GM12878 (cell line): ENCODE measurements around the gene ZNF888. TPM values are rescaled to one million over a fixed set of nuclear protein-coding genes. Genes with fewer than 3 reads are reported as not detected.

Experiments used
- ATAC-seq: fragments of 200-7000 bp; cut with Tn5 transposase; 3 replicates; pipeline ENCODE4 v1.9.1; 2020; ENCODE audit warnings: mild to moderate bottlenecking, moderate library complexity
- Bru-seq: library from RNA; stranded (reverse); fragments of 400-500 nt; gene quantifications from one replicate; lab custom pipeline; 2021; lab: Mats Ljungman, UMichigan
- BruChase-seq, 2 experiments: library from RNA; stranded (reverse); fragments of 400-500 nt; gene quantifications; one replicate each; lab custom pipeline; 2021; lab: Mats Ljungman, UMichigan
- BruUV-seq: library from RNA; stranded (reverse); fragments of 400-500 nt; replicated peaks from 2 replicates; lab custom pipeline; 2021; lab: Mats Ljungman, UMichigan
- CTCF ChIA-PET: fragments of 300-600 bp; sonication (Branson Sonifier 250); formaldehyde crosslinking; extraction: SDS; loops from one replicate; lab custom pipeline; 2021; ENCODE audit warnings: inconsistent platforms; lab: Yijun Ruan, JAX
- POLR2A ChIA-PET: fragments of 350-600 bp; formaldehyde crosslinking; extraction: SDS; loops from one replicate; lab custom pipeline; 2021; ENCODE audit warnings: inconsistent platforms; lab: Charles Lee
- RAD21 ChIA-PET: fragments of 300-600 bp; sonication (Branson Sonifier 250); formaldehyde crosslinking; loops from one replicate; lab custom pipeline; 2023; ENCODE audit warnings: antibody characterized with exemption; ENCODE audit not compliant: unreplicated experiment; lab: Charles Lee
- SMC1A ChIA-PET: fragments of 300-600 bp; sonication (Branson Sonifier 250); formaldehyde crosslinking; loops from one replicate; lab custom pipeline; 2023; ENCODE audit not compliant: unreplicated experiment, uncharacterized antibody; lab: Charles Lee
- DNase-seq: peaks from one replicate; pipeline ENCODE4 v3.0.0-alpha.2; 2011; ENCODE audit warnings: low read depth, low spot score
- FAIRE-seq: peaks from 3 replicates; lab custom pipeline; 2011; peaks lifted over from hg19 to GRCh38; lab: Jason Lieb, UNC
- H2AFZ ChIP-seq: 2 replicates; pipeline ENCODE4 v1.6.0; 2011; ENCODE audit warnings: low read depth, low read length, control low read depth; ENCODE audit not compliant: control insufficient read depth
- H3K27ac ChIP-seq: 2 replicates; pipeline ENCODE4 v1.5.1; 2011; ENCODE audit warnings: control low read depth; ENCODE audit not compliant: control insufficient read depth, insufficient read depth
- H3K27me3 ChIP-seq, 2 experiments: replicated peaks in 1 of 2; 2 replicates each; pipeline versions ENCODE4 v1.6.0 to v1.6.1; 2011; ENCODE audit warnings: low read length in 1 of 2; ENCODE audit not compliant: control insufficient read depth in 2 of 2, insufficient read depth in 2 of 2
- H3K36me3 ChIP-seq, 2 experiments: 2 replicates each; pipeline ENCODE4 v1.5.1; 2011; ENCODE audit warnings: low read length in 1 of 2; ENCODE audit not compliant: control insufficient read depth in 2 of 2, insufficient read depth in 2 of 2
- H3K4me1 ChIP-seq: 2 replicates; pipeline ENCODE4 v1.6.1; 2011; ENCODE audit warnings: mild to moderate bottlenecking, low read length, moderate library complexity, mixed read lengths; ENCODE audit not compliant: control insufficient read depth, insufficient read depth
- H3K4me2 ChIP-seq: 2 replicates; pipeline ENCODE4 v1.6.0; 2011; ENCODE audit warnings: control low read depth; ENCODE audit not compliant: control insufficient read depth, insufficient read depth
- H3K4me3 ChIP-seq: fragments of 200-600 bp; sonication (generic); 2 replicates; pipeline ENCODE4 v1.5.1; 2016
- H3K79me2 ChIP-seq: 2 replicates; pipeline ENCODE4 v1.6.0; 2011; ENCODE audit warnings: low read length; ENCODE audit not compliant: control insufficient read depth, insufficient read depth
- H3K9ac ChIP-seq: 2 replicates; pipeline ENCODE4 v1.8.0; 2011; ENCODE audit warnings: low read length, control low read depth, mixed read lengths; ENCODE audit not compliant: control insufficient read depth, insufficient read depth
- H3K9me3 ChIP-seq: replicated peaks from 3 replicates; pipeline ENCODE4 v1.5.1; 2011; ENCODE audit warnings: mild to moderate bottlenecking, low read length; ENCODE audit not compliant: control insufficient read depth, insufficient read depth
- H4K20me1 ChIP-seq: 2 replicates; pipeline ENCODE4 v1.6.0; 2011; ENCODE audit not compliant: control insufficient read depth, insufficient read depth
- CBFB ChIP-seq: IDR thresholded peaks from 2 replicates; pipeline ENCODE4 v1.6.1; 2016; ENCODE audit warnings: antibody characterized with exemption, low read depth
- HCFC1 ChIP-seq: fragments of 150-350 bp; IDR thresholded peaks from 2 replicates; pipeline ENCODE4 v1.6.1; 2014; ENCODE audit warnings: low read length
- KLF5 ChIP-seq: fragments of 450-650 bp; IDR thresholded peaks from 2 replicates; pipeline ENCODE4 v1.6.1; 2014; ENCODE audit warnings: mild to moderate bottlenecking; ENCODE audit not compliant: partially characterized antibody
- NBN ChIP-seq: fragments of 450-650 bp; IDR thresholded peaks from 2 replicates; pipeline ENCODE4 v1.6.1; 2016
- POLR2A ChIP-seq: IDR thresholded peaks from 2 replicates; pipeline ENCODE4 v1.6.1; 2011; ENCODE audit warnings: low read depth, mild to moderate bottlenecking, low read length
- RELA ChIP-seq: fragments of 450-650 bp; IDR thresholded peaks from 2 replicates; pipeline ENCODE4 v1.8.0; 2014; ENCODE audit warnings: borderline replicate concordance; ENCODE audit not compliant: partially characterized antibody
- SMAD1 ChIP-seq: fragments of 450-650 bp; IDR thresholded peaks from 2 replicates; pipeline ENCODE4 v1.6.1; 2018; ENCODE audit warnings: mild to moderate bottlenecking, low read depth; ENCODE audit not compliant: partially characterized antibody
- TAF1 ChIP-seq: IDR thresholded peaks from 2 replicates; pipeline ENCODE4 v1.6.1; 2011; ENCODE audit warnings: mild to moderate bottlenecking, low read depth, low read length, borderline replicate concordance
- WRNIP1 ChIP-seq: IDR thresholded peaks from 2 replicates; pipeline ENCODE4 v1.6.1; 2011; ENCODE audit warnings: low read depth, low read length, improper control_type of control experiment, borderline replicate concordance
- YY1 ChIP-seq: IDR thresholded peaks from 2 replicates; pipeline ENCODE4 v1.6.1; 2011; ENCODE audit warnings: low read depth, mild to moderate bottlenecking, low read length
- ZNF217 ChIP-seq: fragments of 450-650 bp; IDR thresholded peaks from 2 replicates; pipeline ENCODE4 v1.6.1; 2017; ENCODE audit warnings: antibody characterized with exemption, mild to moderate bottlenecking
- WGBS: methylation state at CpG from one replicate; pipeline ENCODE4 v1.1.6; 2016; ENCODE audit warnings: low lambda C conversion rate; ENCODE audit not compliant: insufficient replicate concordance, insufficient coverage; ENCODE audit errors: missing lambda C conversion rate; 5-methylcytosine and 5-hydroxymethylcytosine counted together
- in situ Hi-C: fragments of 300-500 bp; cut with MboI; formaldehyde crosslinking; loops from 9 replicates; pipeline ENCODE4 v1.14.3; 2018; ENCODE audit warnings: mixed read lengths
- intact Hi-C: fragments of 100-400 bp; cut with micrococcal nuclease; formaldehyde crosslinking; loops from one replicate; pipeline ENCODE4 v1.14.2; 2022; ENCODE audit not compliant: unreplicated experiment
- long read RNA-seq, 2 experiments: library from polyadenylated mRNA; unstranded; transcript quantifications; one replicate each; pipeline ENCODE4 v2.0.0, GENCODE V29; 2019 to 2020
- polyA minus RNA-seq, 3 experiments: library from RNA; depleted of rRNA, polyadenylated mRNA; stranded (reverse); fragments of >200 nt; gene quantifications; 2 replicates each; pipeline ENCODE4 v1.2.3, GENCODE V29; 2011
- polyA plus RNA-seq, 11 experiments: library from polyadenylated mRNA; depleted of rRNA in 4 of 11; unstranded in 6 of 11; stranded (reverse) in 5 of 11; fragments of >200 nt; fragmentation: Nextera tagmentation in 4 of 11; fragmentation: Illumina TruSeq in 1 of 11; extraction: Ambion mirVana in 4 of 11; extraction: Trizol in 1 of 11; gene quantifications; 1 replicate in 1 of 11; 2 replicates in 10 of 11; pipeline versions ENCODE4 v1.2.1 to v1.2.3, GENCODE V29; 2011 to 2016; ENCODE audit warnings: inconsistent platforms in 2 of 11, missing spikeins in 2 of 11, low read depth in 1 of 11
- total RNA-seq, 4 experiments: library from RNA; depleted of rRNA in 3 of 4; stranded (reverse); fragments of >200 nt in 3 of 4; fragmentation: Illumina TruSeq in 1 of 4; extraction: Trizol in 1 of 4; gene quantifications; 2 replicates each; pipeline versions ENCODE4 v1.2.1 to v1.2.3, GENCODE V29; 2013 to 2021
- TF ChIP-seq, protein P1 (sequence below): IDR thresholded peaks from 2 replicates; pipeline ENCODE4 v1.6.1; 2012; ENCODE audit warnings: improper control_type of control experiment, low read depth, low read length; ENCODE audit not compliant: insufficient replicate concordance
- TF ChIP-seq, protein P2 (sequence below): fragments of 450-650 bp; IDR thresholded peaks from 2 replicates; pipeline ENCODE4 v1.6.1; 2017; ENCODE audit warnings: low read depth, mild to moderate bottlenecking, moderate library complexity

Gene ZNF888
- 11.4 and 12.7 TPM in 2 replicates for total RNA-seq (2013; cell fraction: nucleolus; rRNA removed)
- total RNA-seq (2014; rRNA removed), result 3.3 and 4.5 TPM in 2 replicates
- total RNA-seq (2014; rRNA removed; fragmentation: Illumina TruSeq; extraction: Trizol), result 4.1 and 4.3 TPM in 2 replicates
- 2.8 and 3.5 TPM in 2 replicates for total RNA-seq (2021)
- 4.3 TPM for polyA plus RNA-seq (2011; ENCODE audit: low read depth)
- 3.4 and 5.0 TPM in 2 replicates for polyA plus RNA-seq (2011; rRNA removed)
- 1.1 and 1.5 TPM in 2 replicates for polyA plus RNA-seq (2011; cell fraction: cytosol; rRNA removed)
- 2.1 and 2.4 TPM in 2 replicates for polyA plus RNA-seq (2011; cell fraction: nucleus; rRNA removed)
- polyA plus RNA-seq (2012), result 2.9 and 3.9 TPM in 2 replicates
- polyA plus RNA-seq (2014; fragmentation: Illumina TruSeq; extraction: Trizol), result 3.7 and 5.1 TPM in 2 replicates
- polyA plus RNA-seq (2014; fragmentation: Nextera tagmentation; extraction: Ambion mirVana), result under 1 TPM; 0.26 to 0.53 TPM
- polyA plus RNA-seq (2014; rRNA removed), result 2.1 and 2.3 TPM in 2 replicates
- 1 to 10 TPM in 1 of 2 experiments, under 1 TPM in 1; 0.55 to 1.6 TPM for polyA plus RNA-seq (2016; fragmentation: Nextera tagmentation; extraction: Ambion mirVana)
- polyA minus RNA-seq (2011; rRNA and poly(A)+ RNA removed), result 5.2 and 7.2 TPM in 2 replicates
- polyA minus RNA-seq (2011; cell fraction: cytosol; rRNA and poly(A)+ RNA removed), result 2.0 and 3.3 TPM in 2 replicates
- 2.5 and 4.5 TPM in 2 replicates for polyA minus RNA-seq (2011; cell fraction: nucleus; rRNA and poly(A)+ RNA removed)
- Bru-seq, nascent RNA, result percentile 72 among the genes with signal in this experiment
- percentile 81 among the genes with signal in this experiment for BruChase-seq, experiment 1, labeled RNA remaining after a 6-hour chase
- BruChase-seq, experiment 2, labeled RNA remaining after a 2-hour chase, result percentile 89 among the genes with signal in this experiment
- long read RNA-seq, experiment 1, result 0 reads
- long read RNA-seq, experiment 2, partial matches to known transcripts, result 0 of 3 reads
- long read RNA-seq, experiment 2, other reads (novel, unspliced or antisense), result 3 of 3 reads

DNA sequence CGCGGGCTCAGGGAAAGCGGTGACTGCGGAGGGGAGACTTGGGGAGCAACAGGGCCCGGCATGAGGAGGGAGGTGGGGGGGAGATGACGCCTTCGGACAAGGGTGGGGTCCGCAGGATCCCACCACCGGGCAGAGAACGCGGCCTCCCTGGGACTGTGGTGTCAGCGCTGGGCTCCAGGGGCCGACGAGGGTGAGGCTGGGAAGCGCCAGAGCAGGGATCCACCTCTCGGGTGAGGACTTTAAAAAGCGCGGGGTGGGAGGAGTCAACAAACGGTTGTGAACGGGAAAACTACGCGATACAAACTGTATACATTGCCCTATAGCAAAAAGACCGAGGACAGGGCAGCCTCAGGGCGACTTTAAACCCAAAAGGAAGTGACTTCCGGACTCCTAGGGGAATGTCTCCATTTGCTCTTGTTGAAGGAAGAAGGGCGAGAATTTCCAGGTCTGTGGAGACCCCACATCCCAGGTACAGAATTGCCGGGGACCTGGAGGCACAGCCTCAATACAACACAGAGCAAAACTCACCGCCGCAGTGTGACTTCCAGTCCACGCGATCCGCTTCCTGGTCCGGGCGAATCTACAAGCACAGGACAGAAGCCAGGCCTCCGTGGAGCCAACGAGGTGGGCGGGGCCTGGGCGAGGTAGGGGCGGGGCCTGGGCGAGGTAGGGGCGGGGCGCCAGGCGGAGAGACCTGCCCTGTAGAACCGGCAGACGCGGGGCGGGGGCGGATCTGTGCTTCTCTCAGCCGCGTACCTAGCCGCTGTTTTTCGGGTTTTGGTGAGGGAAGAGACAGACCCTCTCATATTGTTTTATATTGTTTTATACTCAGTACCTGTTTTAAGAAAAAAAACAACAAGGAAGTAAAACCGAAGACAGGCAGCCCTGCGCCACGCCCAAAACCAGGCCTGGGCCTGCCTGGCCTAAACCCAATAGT, at the start of gene ZNF888:
TSS of gene ZNF888 (minus strand) at position 588 of the 937 bp plus-strand sequence. CDS start 5,555 bp downstream, outside the sequence.
- intact Hi-C loops (no loop called here), in situ Hi-C loops (no loop called here)
- CTCF ChIA-PET, result no interaction called here
- DNase-seq, result peak; percentile 57
- peak; percentile 100 for ATAC-seq
- Histone ChIP-seq H3K79me2 (no peaks in the 10 kb centered on the region; the same call in 1 of the 2 replicates), H3K36me3 (no peaks in the 10 kb centered on the region; a peak in 1 of 4 replicates), H3K27ac (peak within 1 kb of the TSS; percentile 83), H3K4me3 (peak within 1 kb of the TSS; percentile 92), H3K27me3 (no peaks in the 10 kb centered on the region), H2AFZ (peak within 1 kb of the TSS; percentile 97), H3K4me1 (peaks cover 3% of the 10 kb centered on the region; the same call in 1 of the 2 replicates), H3K9me3 (no peaks in the 10 kb centered on the region; the same call in 2 of the 3 replicates), H3K4me2 (peak within 1 kb of the TSS; percentile 82), H4K20me1 (no peaks in the 10 kb centered on the region), H3K9ac (peak within 1 kb of the TSS; percentile 89)
- RAD21 ChIA-PET, result no interaction called here
- SMC1A ChIA-PET, result no interaction called here
- TSS peak; percentile 76 for BruUV-seq
- FAIRE-seq, result no peak
- WGBS, result under 1% methylated on average over 46 of the region's 55 CpGs
- POLR2A ChIA-PET, result no interaction called here
- peak; percentile 23 for TF ChIP-seq SMAD1
- 0 out of 2 replicates have a peak, but pooled peaks have one; percentile 12 for TF ChIP-seq YY1
- TF ChIP-seq, protein P1, sequence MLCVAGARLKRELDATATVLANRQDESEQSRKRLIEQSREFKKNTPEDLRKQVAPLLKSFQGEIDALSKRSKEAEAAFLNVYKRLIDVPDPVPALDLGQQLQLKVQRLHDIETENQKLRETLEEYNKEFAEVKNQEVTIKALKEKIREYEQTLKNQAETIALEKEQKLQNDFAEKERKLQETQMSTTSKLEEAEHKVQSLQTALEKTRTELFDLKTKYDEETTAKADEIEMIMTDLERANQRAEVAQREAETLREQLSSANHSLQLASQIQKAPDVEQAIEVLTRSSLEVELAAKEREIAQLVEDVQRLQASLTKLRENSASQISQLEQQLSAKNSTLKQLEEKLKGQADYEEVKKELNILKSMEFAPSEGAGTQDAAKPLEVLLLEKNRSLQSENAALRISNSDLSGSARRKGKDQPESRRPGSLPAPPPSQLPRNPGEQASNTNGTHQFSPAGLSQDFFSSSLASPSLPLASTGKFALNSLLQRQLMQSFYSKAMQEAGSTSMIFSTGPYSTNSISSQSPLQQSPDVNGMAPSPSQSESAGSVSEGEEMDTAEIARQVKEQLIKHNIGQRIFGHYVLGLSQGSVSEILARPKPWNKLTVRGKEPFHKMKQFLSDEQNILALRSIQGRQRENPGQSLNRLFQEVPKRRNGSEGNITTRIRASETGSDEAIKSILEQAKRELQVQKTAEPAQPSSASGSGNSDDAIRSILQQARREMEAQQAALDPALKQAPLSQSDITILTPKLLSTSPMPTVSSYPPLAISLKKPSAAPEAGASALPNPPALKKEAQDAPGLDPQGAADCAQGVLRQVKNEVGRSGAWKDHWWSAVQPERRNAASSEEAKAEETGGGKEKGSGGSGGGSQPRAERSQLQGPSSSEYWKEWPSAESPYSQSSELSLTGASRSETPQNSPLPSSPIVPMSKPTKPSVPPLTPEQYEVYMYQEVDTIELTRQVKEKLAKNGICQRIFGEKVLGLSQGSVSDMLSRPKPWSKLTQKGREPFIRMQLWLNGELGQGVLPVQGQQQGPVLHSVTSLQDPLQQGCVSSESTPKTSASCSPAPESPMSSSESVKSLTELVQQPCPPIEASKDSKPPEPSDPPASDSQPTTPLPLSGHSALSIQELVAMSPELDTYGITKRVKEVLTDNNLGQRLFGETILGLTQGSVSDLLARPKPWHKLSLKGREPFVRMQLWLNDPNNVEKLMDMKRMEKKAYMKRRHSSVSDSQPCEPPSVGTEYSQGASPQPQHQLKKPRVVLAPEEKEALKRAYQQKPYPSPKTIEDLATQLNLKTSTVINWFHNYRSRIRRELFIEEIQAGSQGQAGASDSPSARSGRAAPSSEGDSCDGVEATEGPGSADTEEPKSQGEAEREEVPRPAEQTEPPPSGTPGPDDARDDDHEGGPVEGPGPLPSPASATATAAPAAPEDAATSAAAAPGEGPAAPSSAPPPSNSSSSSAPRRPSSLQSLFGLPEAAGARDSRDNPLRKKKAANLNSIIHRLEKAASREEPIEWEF, result no peak
- TF ChIP-seq ZNF217, result no peak
- peak; percentile 77; the same call in 1 of the 2 replicates for TF ChIP-seq NBN
- TF ChIP-seq, protein P2, sequence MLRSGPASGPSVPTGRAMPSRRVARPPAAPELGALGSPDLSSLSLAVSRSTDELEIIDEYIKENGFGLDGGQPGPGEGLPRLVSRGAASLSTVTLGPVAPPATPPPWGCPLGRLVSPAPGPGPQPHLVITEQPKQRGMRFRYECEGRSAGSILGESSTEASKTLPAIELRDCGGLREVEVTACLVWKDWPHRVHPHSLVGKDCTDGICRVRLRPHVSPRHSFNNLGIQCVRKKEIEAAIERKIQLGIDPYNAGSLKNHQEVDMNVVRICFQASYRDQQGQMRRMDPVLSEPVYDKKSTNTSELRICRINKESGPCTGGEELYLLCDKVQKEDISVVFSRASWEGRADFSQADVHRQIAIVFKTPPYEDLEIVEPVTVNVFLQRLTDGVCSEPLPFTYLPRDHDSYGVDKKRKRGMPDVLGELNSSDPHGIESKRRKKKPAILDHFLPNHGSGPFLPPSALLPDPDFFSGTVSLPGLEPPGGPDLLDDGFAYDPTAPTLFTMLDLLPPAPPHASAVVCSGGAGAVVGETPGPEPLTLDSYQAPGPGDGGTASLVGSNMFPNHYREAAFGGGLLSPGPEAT, result peak; percentile 58; the same call in 1 of the 2 replicates
- peak; percentile 94; the same call in 1 of the 2 replicates for TF ChIP-seq WRNIP1
- TF ChIP-seq POLR2A, result peak; percentile 84
- peak; percentile 58; the same call in 1 of the 2 replicates for TF ChIP-seq CBFB
- TF ChIP-seq RELA, result no peak
- TF ChIP-seq HCFC1, result no peak; the same call in 1 of the 2 replicates
- peak; percentile 76 for TF ChIP-seq KLF5
- TF ChIP-seq TAF1, result peak; percentile 46
